ENCODE data around the gene GDAP2. TPM values are rescaled to one million over a fixed set of nuclear protein-coding genes. Genes with fewer than 3 reads are reported as not detected.

Gene GDAP2
- total RNA-seq, 2 donors from 2014 or later = 26.1 to 37.2 TPM

DNA sequence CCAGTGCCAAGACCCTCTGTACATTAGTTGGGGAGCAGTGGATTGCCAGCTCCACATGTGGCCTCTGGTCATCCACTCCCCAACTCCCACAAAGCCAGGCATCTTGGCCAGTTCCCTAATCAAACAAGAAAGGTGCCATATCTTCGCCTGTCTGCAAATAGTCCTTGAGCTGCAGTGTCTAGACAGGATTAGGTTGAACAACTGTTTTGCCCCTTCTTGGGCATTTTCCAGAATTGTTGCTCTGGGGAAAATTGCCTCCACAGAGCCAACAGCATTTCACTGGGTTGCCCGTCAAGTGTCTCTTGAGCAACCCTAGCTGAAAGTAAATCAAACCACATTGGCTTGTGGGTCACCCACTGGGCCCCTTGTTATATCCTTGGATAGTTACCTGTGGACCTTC, 109.3 kb downstream of the GDAP2 start:
- DNase-seq (ENCODE audit: low spot score) = no peak
- intact Hi-C loops (cut with DNase I) = no loop called here

DNA sequence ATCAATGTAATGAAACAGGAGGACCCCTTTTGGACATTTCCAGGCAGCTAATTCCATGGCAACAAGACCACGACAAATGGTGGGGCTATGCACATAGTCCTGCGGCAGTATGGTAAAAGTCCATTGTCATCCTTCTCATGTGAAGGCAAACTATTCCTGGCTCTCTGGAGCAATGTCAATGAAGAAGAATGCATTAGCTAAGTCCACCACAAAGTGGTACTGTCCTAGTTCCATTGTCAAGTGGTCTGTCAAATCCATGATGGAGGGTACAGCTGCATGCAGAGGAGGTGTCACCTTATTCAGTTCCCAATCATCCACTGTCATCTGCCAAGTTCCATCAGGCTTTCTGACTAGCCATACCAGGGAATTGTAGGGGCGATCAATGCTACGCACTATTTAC, 110.1 kb downstream of the GDAP2 start:
- intact Hi-C loops (cut with DNase I) = no loop called here
- no peak for DNase-seq (ENCODE audit: low spot score)

- intact Hi-C loops (cut with DNase I) = no loop called here
- no peak for DNase-seq (ENCODE audit: low spot score)
Measured at GRCh38 chr1:117818456-117818855, 111.0 kb downstream of the GDAP2 start.

DNA sequence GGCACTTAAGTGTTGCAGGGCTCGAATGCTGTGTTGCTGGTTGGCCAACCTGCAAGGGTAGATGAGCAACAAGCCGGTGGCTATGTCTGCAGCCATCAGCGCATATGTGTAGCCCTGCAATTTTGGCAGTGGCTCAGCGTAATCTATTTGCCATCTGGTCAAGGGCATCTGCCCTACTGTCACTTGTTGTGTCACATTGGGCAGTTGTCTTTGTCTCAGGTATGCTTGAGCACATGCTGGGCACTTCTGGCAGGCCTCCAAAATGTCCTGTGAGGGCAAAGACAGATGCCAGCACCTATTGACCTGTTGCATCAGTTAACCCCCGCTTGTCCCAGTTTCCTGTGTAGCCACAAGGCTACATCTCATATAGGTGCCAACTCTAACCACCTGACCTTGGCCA, 111.8 kb downstream of the GDAP2 start:
- intact Hi-C loops (cut with DNase I) = no loop called here
- DNase-seq (ENCODE audit: low spot score) = no peak

DNA sequence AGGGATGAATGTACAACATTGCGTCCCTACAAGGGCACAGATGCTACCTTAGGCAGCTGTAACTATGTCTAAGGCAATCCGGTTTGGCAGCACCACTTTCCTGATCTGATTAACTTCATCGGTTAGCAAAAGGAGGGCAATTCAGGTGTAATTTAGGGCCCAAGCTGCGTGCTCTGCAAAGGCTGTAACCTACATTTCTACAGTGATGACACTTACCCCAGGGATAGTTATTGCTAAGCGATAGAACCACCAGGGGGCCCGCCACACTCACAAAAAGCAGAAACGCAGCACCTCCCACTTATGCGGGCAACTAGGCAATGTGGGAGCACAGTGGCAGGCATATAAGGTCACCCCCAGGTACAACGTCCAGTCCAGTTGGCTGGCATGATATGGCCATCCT, 113.5 kb downstream of the GDAP2 start:
- intact Hi-C loops (cut with DNase I) = no loop called here
- DNase-seq (ENCODE audit: low spot score) = no peak

- intact Hi-C loops (cut with DNase I) = no loop called here
Measured at GRCh38 chr1:117814856-117815797, 114.3 kb downstream of the GDAP2 start.

More at GRCh38 chr1:117814856-117815797, 114.3 kb downstream of the GDAP2 start:
- DNase-seq (ENCODE audit: low spot score) = no peak

Other genes with a start within 250 kb of the GDAP2 start
- 10 to 100 TPM; 16.8 to 17.5 TPM for gene WDR3, start 118 bp upstream of the GDAP2 start, total RNA-seq